OCI-LY1 (cell line): ENCODE measurements around the gene ARF1.

Experiments
- H2AFZ ChIP-seq: fragments of 200-600 bp; sonication (generic), shearing (Covaris generic); 2 replicates; pipeline ENCODE4 v1.6.0; 2014; ENCODE audit warnings: antibody characterized with exemption, mild to moderate bottlenecking, low read length
- H3F3A ChIP-seq: fragments of 200-600 bp; sonication (generic), shearing (Covaris generic); 2 replicates; pipeline ENCODE4 v1.6.0; 2014; ENCODE audit warnings: mild to moderate bottlenecking, antibody characterized with exemption, low read length, moderate library complexity; ENCODE audit not compliant: insufficient read depth
- H3K27ac ChIP-seq: fragments of 200-600 bp; sonication (generic); 2 replicates; pipeline ENCODE4 v1.5.1; 2014; ENCODE audit warnings: low read length, mixed run types, mild to moderate bottlenecking, low read depth; ENCODE audit not compliant: poor library complexity, severe bottlenecking
- H3K27me3 ChIP-seq: fragments of 200-600 bp; sonication (generic); 2 replicates; pipeline ENCODE4 v1.6.0; 2014; ENCODE audit warnings: antibody characterized with exemption, mild to moderate bottlenecking, low read length, moderate library complexity; ENCODE audit not compliant: insufficient read depth
- H3K36me3 ChIP-seq: fragments of 200-600 bp; sonication (generic); 2 replicates; pipeline ENCODE4 v1.6.1; 2014; ENCODE audit warnings: mild to moderate bottlenecking, antibody characterized with exemption, low read length, moderate library complexity, mixed read lengths; ENCODE audit not compliant: insufficient read depth
- H3K4me1 ChIP-seq: fragments of 200-600 bp; sonication (generic); 2 replicates; pipeline ENCODE4 v1.5.1; 2014; ENCODE audit warnings: mild to moderate bottlenecking, low read length, moderate library complexity; ENCODE audit not compliant: insufficient read depth, severe bottlenecking
- H3K4me2 ChIP-seq: fragments of 200-600 bp; sonication (generic), shearing (Covaris generic); 2 replicates; pipeline ENCODE4 v1.6.1; 2014; ENCODE audit warnings: low read length
- H3K4me3 ChIP-seq: fragments of 200-600 bp; sonication (generic); 2 replicates; pipeline ENCODE4 v1.5.1; 2014; ENCODE audit warnings: low read length, low read depth, mild to moderate bottlenecking, mixed read lengths; ENCODE audit not compliant: poor library complexity, severe bottlenecking
- H3K79me2 ChIP-seq: fragments of 200-600 bp; shearing (Covaris generic); 2 replicates; pipeline ENCODE4 v1.6.1; 2016; ENCODE audit warnings: mixed run types, low read length, mixed read lengths; ENCODE audit not compliant: insufficient read depth
- H3K9ac ChIP-seq: fragments of 200-600 bp; sonication (generic), shearing (Covaris generic); 2 replicates; pipeline ENCODE4 v1.6.1; 2014; ENCODE audit warnings: mild to moderate bottlenecking, low read length, mixed read lengths
- H3K9me2 ChIP-seq: fragments of 200-600 bp; sonication (generic), shearing (Covaris generic); 2 replicates; pipeline ENCODE4 v1.6.1; 2014; ENCODE audit warnings: low read depth, mild to moderate bottlenecking, low read length, mixed read lengths
- H3K9me3 ChIP-seq: fragments of 200-600 bp; shearing (Covaris generic); 2 replicates; pipeline ENCODE4 v1.6.1; 2014; ENCODE audit warnings: low read length, mixed read lengths
- H4K20me1 ChIP-seq: fragments of 200-600 bp; sonication (generic), shearing (Covaris generic); 2 replicates; pipeline ENCODE4 v1.6.0; 2016; ENCODE audit warnings: mild to moderate bottlenecking, low read length; ENCODE audit not compliant: insufficient read depth
- EZH2 ChIP-seq: fragments of 200-600 bp; sonication (generic), shearing (Covaris generic); IDR thresholded peaks from 2 replicates; pipeline ENCODE4 v1.8.0; 2017; ENCODE audit warnings: borderline replicate concordance, mixed run types, mild to moderate bottlenecking, antibody characterized with exemption, low read length, moderate library complexity, mixed read lengths
- TF ChIP-seq, protein P1 (sequence below): fragments of 200-600 bp; sonication (generic), shearing (Covaris generic); IDR thresholded peaks from 2 replicates; pipeline ENCODE4 v1.5.1; 2017; ENCODE audit warnings: mild to moderate bottlenecking, antibody characterized with exemption, low read length, moderate library complexity, mixed read lengths

Gene ARF1

DNA sequence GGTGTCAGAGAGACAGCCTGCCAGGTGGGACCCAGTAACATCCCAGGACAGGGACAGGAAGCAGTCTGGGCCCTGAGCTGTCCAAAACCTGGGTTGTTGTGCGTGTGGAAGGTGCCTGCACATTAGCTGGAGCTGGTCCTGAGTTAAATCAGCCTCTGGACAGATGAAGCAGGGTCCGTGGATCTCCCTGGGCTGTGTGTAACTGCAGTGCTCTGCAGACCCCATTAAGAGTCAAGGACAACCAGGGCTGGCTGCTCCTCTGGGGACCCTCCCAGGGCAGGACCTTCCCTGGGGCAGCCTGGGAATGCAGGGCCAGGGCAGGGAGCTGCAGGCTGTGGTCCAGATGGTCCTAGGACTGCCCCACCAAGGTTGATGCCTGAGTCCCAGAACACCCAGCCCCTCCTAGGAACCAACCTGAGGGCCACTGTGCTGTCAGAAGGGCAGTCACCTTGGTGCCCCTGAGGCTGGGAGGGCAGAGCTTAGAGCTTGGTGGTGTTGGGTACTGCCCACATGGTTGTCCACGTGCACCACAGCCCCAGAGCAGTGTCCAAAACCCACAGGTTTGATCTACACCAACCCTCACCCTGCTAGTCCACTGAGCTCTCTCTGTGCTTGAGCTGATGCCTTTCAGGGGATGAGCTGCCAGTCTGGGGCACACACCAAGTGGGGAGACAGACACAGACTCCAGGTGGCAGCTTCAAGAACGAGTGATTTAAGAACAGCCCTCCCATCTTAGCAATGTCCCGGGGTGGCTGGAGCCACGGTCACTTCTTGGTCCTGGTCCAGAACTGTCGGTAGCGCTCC lies 23.7 kb downstream of the ARF1 start:
- no peaks in the 10 kb centered on the region for H4K20me1 ChIP-seq
- TF ChIP-seq, protein P1, sequence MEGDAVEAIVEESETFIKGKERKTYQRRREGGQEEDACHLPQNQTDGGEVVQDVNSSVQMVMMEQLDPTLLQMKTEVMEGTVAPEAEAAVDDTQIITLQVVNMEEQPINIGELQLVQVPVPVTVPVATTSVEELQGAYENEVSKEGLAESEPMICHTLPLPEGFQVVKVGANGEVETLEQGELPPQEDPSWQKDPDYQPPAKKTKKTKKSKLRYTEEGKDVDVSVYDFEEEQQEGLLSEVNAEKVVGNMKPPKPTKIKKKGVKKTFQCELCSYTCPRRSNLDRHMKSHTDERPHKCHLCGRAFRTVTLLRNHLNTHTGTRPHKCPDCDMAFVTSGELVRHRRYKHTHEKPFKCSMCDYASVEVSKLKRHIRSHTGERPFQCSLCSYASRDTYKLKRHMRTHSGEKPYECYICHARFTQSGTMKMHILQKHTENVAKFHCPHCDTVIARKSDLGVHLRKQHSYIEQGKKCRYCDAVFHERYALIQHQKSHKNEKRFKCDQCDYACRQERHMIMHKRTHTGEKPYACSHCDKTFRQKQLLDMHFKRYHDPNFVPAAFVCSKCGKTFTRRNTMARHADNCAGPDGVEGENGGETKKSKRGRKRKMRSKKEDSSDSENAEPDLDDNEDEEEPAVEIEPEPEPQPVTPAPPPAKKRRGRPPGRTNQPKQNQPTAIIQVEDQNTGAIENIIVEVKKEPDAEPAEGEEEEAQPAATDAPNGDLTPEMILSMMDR: no peak
- no peak for TF ChIP-seq EZH2
- peaks cover 6% of the 10 kb centered on the region for H3F3A ChIP-seq
- H3K9me2 ChIP-seq: no peaks in the 10 kb centered on the region
- H3K9ac ChIP-seq: no peak overlapping the region
- no peak overlapping the region for H2AFZ ChIP-seq
- no peak overlapping the region for H3K27ac ChIP-seq
- no peaks in the 10 kb centered on the region for H3K9me3 ChIP-seq
- H3K27me3 ChIP-seq: no peaks in the 10 kb centered on the region
- H3K79me2 ChIP-seq: peaks cover 8% of the 10 kb centered on the region
- H3K4me2 ChIP-seq: no peak overlapping the region
- no peak overlapping the region for H3K4me3 ChIP-seq
- H3K36me3 ChIP-seq: peaks cover 34% of the 10 kb centered on the region; the same call in 1 of the 2 replicates
- H3K4me1 ChIP-seq: peaks cover 48% of the 10 kb centered on the region

DNA sequence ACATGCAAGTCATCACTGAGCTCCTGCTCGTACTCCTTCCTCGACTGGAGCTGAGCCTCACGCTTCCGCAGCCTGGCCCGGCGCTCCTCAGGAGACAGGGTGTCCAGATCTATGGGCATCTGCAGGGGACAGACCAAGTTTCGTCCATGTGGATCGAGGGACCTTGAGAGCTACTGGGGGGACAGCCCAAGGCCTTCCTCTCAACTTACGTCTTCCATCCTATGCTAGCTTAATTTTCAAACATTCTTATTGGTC lies 24.2 kb downstream of the ARF1 start:
- H3K9me3 ChIP-seq: no peaks in the 10 kb centered on the region
- H3K4me1 ChIP-seq: peaks cover 43% of the 10 kb centered on the region
- no peak overlapping the region for H3K9ac ChIP-seq
- no peak overlapping the region for H3K4me2 ChIP-seq
- H3K36me3 ChIP-seq: peaks cover 31% of the 10 kb centered on the region; the same call in 1 of the 2 replicates
- H3K79me2 ChIP-seq: peaks cover 8% of the 10 kb centered on the region
- H3K27ac ChIP-seq: no peak overlapping the region
- no peaks in the 10 kb centered on the region for H4K20me1 ChIP-seq
- H2AFZ ChIP-seq: no peak overlapping the region
- no peak overlapping the region for H3K4me3 ChIP-seq
- TF ChIP-seq, protein P1: no peak
- no peak for TF ChIP-seq EZH2
- no peaks in the 10 kb centered on the region for H3K9me2 ChIP-seq
- H3F3A ChIP-seq: 0 out of 2 replicates have a peak, but pooled peaks cover 1% of the 10 kb centered on the region
- H3K27me3 ChIP-seq: no peaks in the 10 kb centered on the region

DNA sequence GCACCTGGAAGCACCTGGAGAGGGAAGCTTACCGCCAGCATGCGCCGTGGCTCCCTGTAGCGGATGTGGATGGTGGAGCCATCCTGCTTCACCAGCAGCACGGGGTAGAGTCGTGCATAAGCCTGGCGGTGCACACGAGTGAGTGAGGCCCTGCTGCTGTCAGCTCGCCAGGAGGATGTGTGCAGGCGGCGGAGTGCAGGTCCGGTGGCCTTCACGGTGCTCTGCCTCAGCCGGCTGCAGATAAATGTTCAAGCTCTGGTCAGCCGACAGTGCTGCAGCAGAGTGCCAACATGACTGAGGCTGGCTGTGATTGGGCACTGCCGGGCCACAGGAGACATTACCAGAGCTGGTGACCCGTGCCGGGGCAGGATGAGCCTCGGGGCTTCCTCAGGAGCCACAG lies 25.1 kb downstream of the ARF1 start:
- Histone ChIP-seq H3K9ac (peak overlapping the region; percentile 98; the same call in 1 of the 2 replicates), H3K4me1 (peaks cover 37% of the 10 kb centered on the region)
- TF ChIP-seq, protein P1: no peak
- TF ChIP-seq EZH2: no peak

More for the DNA sequence above, 25.1 kb downstream of the ARF1 start:
- Histone ChIP-seq H3K79me2 (peaks cover 8% of the 10 kb centered on the region), H3K36me3 (peaks cover 31% of the 10 kb centered on the region; the same call in 1 of the 2 replicates), H3F3A (no peaks in the 10 kb centered on the region), H3K9me2 (no peaks in the 10 kb centered on the region), H2AFZ (no peak overlapping the region), H3K4me3 (peak overlapping the region; percentile 100), H4K20me1 (no peaks in the 10 kb centered on the region), H3K27ac (no peak overlapping the region), H3K9me3 (no peaks in the 10 kb centered on the region), H3K4me2 (peak overlapping the region; percentile 100), H3K27me3 (no peaks in the 10 kb centered on the region)
